ENCODE data around the gene SZRD1. TPM values are rescaled to one million over a fixed set of nuclear protein-coding genes. Genes with fewer than 3 reads are reported as not detected.

The SZRD1 gene
- total and polyA plus RNA-seq, 2 of the 4 experiments (the other 2 are of a cell fraction), result 119 to 149 TPM

- TF ChIP-seq CEBPB (IDR thresholded peaks at IDR 0.05; ENCODE audit: low read depth, low read length), result peak; percentile 19; the same call in 1 of the 2 replicates
- TF ChIP-seq, protein P1, sequence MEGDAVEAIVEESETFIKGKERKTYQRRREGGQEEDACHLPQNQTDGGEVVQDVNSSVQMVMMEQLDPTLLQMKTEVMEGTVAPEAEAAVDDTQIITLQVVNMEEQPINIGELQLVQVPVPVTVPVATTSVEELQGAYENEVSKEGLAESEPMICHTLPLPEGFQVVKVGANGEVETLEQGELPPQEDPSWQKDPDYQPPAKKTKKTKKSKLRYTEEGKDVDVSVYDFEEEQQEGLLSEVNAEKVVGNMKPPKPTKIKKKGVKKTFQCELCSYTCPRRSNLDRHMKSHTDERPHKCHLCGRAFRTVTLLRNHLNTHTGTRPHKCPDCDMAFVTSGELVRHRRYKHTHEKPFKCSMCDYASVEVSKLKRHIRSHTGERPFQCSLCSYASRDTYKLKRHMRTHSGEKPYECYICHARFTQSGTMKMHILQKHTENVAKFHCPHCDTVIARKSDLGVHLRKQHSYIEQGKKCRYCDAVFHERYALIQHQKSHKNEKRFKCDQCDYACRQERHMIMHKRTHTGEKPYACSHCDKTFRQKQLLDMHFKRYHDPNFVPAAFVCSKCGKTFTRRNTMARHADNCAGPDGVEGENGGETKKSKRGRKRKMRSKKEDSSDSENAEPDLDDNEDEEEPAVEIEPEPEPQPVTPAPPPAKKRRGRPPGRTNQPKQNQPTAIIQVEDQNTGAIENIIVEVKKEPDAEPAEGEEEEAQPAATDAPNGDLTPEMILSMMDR (conservative IDR thresholded peaks at IDR 0.05; ENCODE audit: low read depth, low read length), result no peak
- dilution Hi-C loops (cut with HindIII; ENCODE audit: low sequenced_read_pairs, unreplicated experiment) (no loop called here), intact Hi-C loops (cut with micrococcal nuclease) (no loop called here), in situ Hi-C loops (cut with MboI; ENCODE audit: low sequenced_read_pairs) (no loop called here)
- Histone ChIP-seq H3K36me3 (ENCODE audit: control insufficient read depth, insufficient read depth, low read length) (no peaks in the 10 kb centered on the region), H3K4ac (ENCODE audit: low read depth, low read length) (peak overlapping the region; percentile 58), H3K4me3 (ENCODE audit: insufficient read depth, low read depth, low read length) (no peak overlapping the region), H4K91ac (ENCODE audit: insufficient read depth, low read depth, low read length) (0 out of 2 replicates have a peak overlapping the region, but pooled peaks have one; percentile 19), H4K20me1 (ENCODE audit: insufficient read depth, low read length) (peaks cover 23% of the 10 kb centered on the region), H3K56ac (ENCODE audit: extremely low read depth, insufficient read depth, low read length) (no peak overlapping the region), H2AK9ac (replicated peaks; ENCODE audit: low read depth, low read length, poor library complexity) (no peak overlapping the region), H2BK15ac (ENCODE audit: low read depth, low read length) (no peak overlapping the region), H3K4me1 (ENCODE audit: control insufficient read depth, insufficient read depth, low read length) (peaks cover 25% of the 10 kb centered on the region), H3K9ac (ENCODE audit: low read depth, low read length) (no peak overlapping the region), H2BK5ac (ENCODE audit: low read depth, low read length, poor library complexity, severe bottlenecking) (peak overlapping the region; percentile 43), H3K79me1 (ENCODE audit: low read depth in 1 of 2, low read length in 2 of 2) (peaks cover 6 to 43% of the 10 kb centered on the region in 2 experiments; a peak in 3 of 4 replicates), H3K27me3 (ENCODE audit: control insufficient read depth, insufficient read depth, low read length) (no peaks in the 10 kb centered on the region), H4K5ac (ENCODE audit: low read depth, low read length) (0 out of 2 replicates have a peak overlapping the region, but pooled peaks have one; percentile 35), H3K18ac (ENCODE audit: low read depth, low read length) (0 out of 2 replicates have a peak overlapping the region, but pooled peaks have one; percentile 13), H4K8ac (ENCODE audit: low read depth in 2 of 2, low read length in 2 of 2) (no peak overlapping the region; a peak in 1 of 4 replicates), H3K9me3 (ENCODE audit: control insufficient read depth, insufficient read depth, low read length) (no peaks in the 10 kb centered on the region), H2AK5ac (ENCODE audit: low read depth, low read length) (peak overlapping the region; percentile 9; the same call in 1 of the 2 replicates), H2BK20ac (ENCODE audit: low read depth, low read length) (peak overlapping the region; percentile 59; the same call in 1 of the 2 replicates), H2AFZ (replicated peaks; ENCODE audit: low read length, poor library complexity) (no peak overlapping the region), H2BK120ac (ENCODE audit: low read depth, low read length) (peak overlapping the region; percentile 73), H3K4me2 (ENCODE audit: low read depth, low read length) (no peak overlapping the region), H3K9me1 (ENCODE audit: insufficient read depth, low read length) (peaks cover 22% of the 10 kb centered on the region), H3K14ac (replicated peaks; ENCODE audit: low read depth, low read length) (peak overlapping the region; percentile 67; the same call in 1 of the 2 replicates), H3K27ac (ENCODE audit: insufficient read depth, low read length) (peak overlapping the region; percentile 19), H3K23ac (ENCODE audit: low read depth, low read length) (peak overlapping the region; percentile 17; the same call in 1 of the 2 replicates)
- ChIA-PET POLR2A (ENCODE audit: unreplicated experiment) (no interaction called here), CTCF (interaction anchor here (0.6 to 1.0 kb wide), 2 partner anchors 8 to 46 kb away, joined by 3 to 10 read pairs; no protein-coding TSS in a partner anchor)
- DNase-seq, result peak; percentile 65
- no TSS peak for BruUV-seq (replicated peaks)
- no peak for ATAC-seq (ENCODE audit: low read depth)
- no CpG with 5 or more reads among the region's 5 CpGs for WGBS, 2 experiments (ENCODE audit: extremely low coverage in 2 of 2, insufficient read length in 1 of 2)
These were observed 4.7 kb downstream of the SZRD1 start for GRCh38 chr1:16371725-16372124.

Measured in IMR-90 (cell line).